Bronchial epithelial cell (primary cell): ENCODE measurements around the gene NOTCH1. TPM values are rescaled to one million over a fixed set of nuclear protein-coding genes. Genes with fewer than 3 reads are reported as not detected.

Experiments used
- DNase-seq: peaks from one replicate; pipeline ENCODE4 v3.0.0-alpha.2; 2010; ENCODE audit warnings: low read depth
- FAIRE-seq: peaks from 2 replicates; lab custom pipeline; 2011; peaks lifted over from hg19 to GRCh38; lab: Jason Lieb, UNC
- H3K27me3 ChIP-seq: 2 replicates; pipeline ENCODE4 v1.5.1; 2011; ENCODE audit warnings: low read length; ENCODE audit not compliant: control insufficient read depth, insufficient read depth
- H3K36me3 ChIP-seq: 2 replicates; pipeline ENCODE4 v1.5.1; 2011; ENCODE audit warnings: low read length; ENCODE audit not compliant: control insufficient read depth, insufficient read depth
- H3K4me3 ChIP-seq: 2 replicates; pipeline ENCODE4 v1.5.1; 2011; ENCODE audit warnings: mild to moderate bottlenecking, low read depth, low read length, control low read depth
- total RNA-seq: library from RNA; depleted of rRNA; stranded (reverse); fragments of >200 nt; gene quantifications from 2 replicates; pipeline ENCODE4 v1.2.1, GENCODE V29; 2014
- TF ChIP-seq, protein P1 (sequence below): IDR thresholded peaks from 2 replicates; pipeline ENCODE4 v1.5.1; 2011; ENCODE audit warnings: mild to moderate bottlenecking, moderate library complexity, low read length, control low read depth, inconsistent platforms; ENCODE audit not compliant: insufficient read depth, severe bottlenecking

NOTCH1 gene
- total RNA-seq, 1 donor from 2014 or later: 70.0 TPM

DNA sequence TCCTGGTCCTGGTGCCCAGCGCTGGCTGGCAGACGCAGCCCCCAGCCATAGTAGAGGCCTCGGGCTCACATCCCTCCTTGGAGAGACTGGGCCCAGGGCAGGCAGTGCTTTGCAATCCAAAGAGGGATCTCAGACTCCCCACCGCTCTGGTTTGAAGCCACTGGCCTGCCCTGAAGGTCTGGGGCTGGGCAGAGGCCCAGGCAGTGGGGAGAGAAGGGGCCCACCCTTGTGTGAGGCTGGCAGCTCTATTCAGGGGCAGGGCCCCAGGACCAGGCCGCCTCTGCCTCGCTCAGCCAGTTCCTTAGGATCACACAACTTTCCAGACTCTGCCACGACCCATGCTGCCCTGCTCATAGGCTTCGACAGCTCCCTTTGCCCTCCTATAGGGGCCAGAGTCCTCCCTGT, 52.3 kb downstream of the NOTCH1 start:
- Histone ChIP-seq H3K4me3 (no peak overlapping the region), H3K36me3 (peaks cover 19% of the 10 kb centered on the region), H3K27me3 (no peaks in the 10 kb centered on the region)
- DNase-seq (no peak), FAIRE-seq (no peak)
- TF ChIP-seq, protein P1, sequence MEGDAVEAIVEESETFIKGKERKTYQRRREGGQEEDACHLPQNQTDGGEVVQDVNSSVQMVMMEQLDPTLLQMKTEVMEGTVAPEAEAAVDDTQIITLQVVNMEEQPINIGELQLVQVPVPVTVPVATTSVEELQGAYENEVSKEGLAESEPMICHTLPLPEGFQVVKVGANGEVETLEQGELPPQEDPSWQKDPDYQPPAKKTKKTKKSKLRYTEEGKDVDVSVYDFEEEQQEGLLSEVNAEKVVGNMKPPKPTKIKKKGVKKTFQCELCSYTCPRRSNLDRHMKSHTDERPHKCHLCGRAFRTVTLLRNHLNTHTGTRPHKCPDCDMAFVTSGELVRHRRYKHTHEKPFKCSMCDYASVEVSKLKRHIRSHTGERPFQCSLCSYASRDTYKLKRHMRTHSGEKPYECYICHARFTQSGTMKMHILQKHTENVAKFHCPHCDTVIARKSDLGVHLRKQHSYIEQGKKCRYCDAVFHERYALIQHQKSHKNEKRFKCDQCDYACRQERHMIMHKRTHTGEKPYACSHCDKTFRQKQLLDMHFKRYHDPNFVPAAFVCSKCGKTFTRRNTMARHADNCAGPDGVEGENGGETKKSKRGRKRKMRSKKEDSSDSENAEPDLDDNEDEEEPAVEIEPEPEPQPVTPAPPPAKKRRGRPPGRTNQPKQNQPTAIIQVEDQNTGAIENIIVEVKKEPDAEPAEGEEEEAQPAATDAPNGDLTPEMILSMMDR: no peak

DNA sequence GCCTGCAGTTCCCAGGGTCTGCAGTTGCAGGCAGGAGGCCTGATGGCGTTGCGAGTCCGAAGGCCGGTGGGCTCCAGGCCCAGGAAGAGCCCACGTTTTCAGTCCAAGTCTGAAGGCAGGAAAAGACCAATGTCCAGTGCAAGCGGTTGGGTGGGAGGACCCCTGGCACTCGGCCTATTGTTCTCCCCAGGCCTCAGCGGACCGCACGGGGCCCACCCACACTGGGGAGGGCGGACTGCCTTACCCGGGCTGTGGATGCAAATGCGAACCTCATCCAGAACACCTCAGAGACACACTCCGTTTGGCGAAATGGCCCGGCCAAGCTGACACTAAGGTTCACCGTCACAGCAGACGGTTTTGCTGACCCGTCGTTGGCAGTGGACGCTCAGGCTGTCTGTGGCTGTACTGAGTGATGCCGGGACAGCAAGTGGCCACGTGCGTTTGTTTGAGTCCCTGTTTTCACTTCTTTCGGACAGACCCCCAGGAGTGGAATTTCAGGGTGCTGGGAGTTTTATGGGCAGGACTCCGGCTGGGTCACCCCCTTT, 52.8 kb downstream of the NOTCH1 start:
- TF ChIP-seq, protein P1: no peak
- Histone ChIP-seq H3K27me3 (no peaks in the 10 kb centered on the region), H3K36me3 (peaks cover 14% of the 10 kb centered on the region), H3K4me3 (no peak overlapping the region)
- FAIRE-seq: no peak
- no peak for DNase-seq

DNA sequence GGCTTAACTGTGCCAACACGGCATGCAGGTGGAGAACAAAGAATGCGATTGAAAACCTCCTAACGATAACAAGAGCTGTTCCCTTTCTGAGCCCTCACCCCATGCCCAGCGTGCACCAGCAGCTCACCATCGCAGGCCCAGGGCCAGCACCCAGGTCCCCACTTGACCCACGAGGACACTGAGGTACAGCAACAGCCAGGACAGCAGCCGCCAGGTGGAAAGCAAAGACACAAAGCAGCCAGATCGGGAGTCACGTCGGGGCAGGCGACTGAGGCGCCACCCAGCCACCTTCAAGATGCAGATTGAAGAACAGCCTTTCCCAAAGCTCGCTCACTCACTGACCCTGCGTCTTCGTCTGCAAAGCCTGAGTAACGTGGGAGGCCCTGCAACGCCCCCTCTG, 56.1 kb downstream of the NOTCH1 start:
- no peak overlapping the region for H3K4me3 ChIP-seq
- DNase-seq (no peak), FAIRE-seq (no peak)
- H3K27me3 ChIP-seq: no peaks in the 10 kb centered on the region
- TF ChIP-seq, protein P1: no peak
- no peaks in the 10 kb centered on the region for H3K36me3 ChIP-seq

DNA sequence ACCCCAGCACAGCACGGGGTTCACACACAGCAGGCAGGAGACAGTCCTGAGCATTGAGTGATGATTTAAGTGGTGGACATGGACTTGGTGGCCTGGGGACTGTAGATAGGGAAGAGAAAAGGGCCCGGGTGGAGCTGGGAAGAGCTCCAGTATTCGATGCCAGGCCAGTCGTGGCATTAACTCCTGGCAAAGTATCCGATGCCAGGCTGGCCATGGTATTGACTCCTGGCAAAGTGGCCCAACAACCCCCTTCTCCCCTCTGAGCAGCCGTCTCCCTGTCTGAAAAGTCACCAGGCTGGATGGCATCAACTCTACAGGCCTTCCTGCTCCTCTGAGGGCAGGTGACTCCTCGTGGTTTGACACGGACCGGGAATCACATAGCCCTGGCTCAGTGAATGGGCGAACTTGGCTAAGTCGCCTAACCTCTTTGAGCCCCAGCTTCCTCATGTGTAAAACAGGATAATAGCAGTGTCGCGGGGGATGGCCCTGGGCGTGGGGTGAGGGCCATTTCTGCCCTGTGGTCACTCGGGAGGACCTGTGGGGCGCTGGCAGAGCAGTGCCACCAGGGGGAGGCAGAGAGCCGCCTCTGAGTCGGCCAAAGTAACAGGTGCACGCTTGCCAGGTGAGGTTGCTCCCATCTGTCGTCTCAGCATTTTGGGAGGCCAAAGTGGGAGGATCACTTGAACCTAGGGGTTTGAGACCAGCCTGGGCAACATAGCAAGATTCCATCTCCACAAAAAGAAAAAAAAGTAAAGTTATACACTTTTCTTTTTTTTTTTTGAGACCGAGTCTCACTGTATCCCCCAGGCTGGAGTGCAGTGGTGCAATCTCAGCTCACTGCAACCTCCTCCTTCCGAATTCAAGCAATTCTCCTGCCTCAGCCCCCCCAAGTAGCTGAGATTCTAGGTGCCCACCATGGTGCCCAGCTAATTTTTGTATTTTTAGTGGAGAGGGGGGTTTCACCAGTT, 57.3 kb downstream of the NOTCH1 start:
- H3K36me3 ChIP-seq: no peaks in the 10 kb centered on the region
- FAIRE-seq (no peak), DNase-seq (peak; percentile 54)
- H3K4me3 ChIP-seq: no peak overlapping the region
- TF ChIP-seq, protein P1: peak; percentile 96
- H3K27me3 ChIP-seq: no peaks in the 10 kb centered on the region

DNA sequence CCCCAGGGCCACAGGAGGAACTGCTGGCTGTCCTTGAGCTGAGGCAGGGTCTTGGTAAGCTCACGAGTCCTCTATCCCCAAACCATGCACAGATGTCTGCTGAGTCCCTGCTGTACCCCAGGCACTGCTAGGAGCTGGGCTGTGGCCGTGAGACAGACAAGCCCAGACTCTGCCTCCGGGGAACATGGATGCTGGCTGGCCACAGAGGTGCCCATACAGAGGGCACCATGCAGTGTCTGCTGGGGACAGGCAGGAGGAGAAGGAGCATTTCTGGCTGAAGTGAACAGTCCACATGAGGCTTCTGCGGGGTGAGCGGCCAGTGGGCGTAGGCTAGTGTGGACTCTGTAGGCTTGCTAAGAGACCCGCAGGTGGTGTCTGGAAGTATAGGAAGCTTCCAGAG, 58.2 kb downstream of the NOTCH1 start:
- H3K36me3 ChIP-seq: no peaks in the 10 kb centered on the region
- TF ChIP-seq, protein P1: no peak
- no peaks in the 10 kb centered on the region for H3K27me3 ChIP-seq
- DNase-seq (no peak), FAIRE-seq (no peak)
- no peak overlapping the region for H3K4me3 ChIP-seq
